Testis (tissue), 2 donors: ENCODE data around the gene RNF135.

Source experiments
- CTCF ChIP-seq, 3 experiments: fragments of 450-650 bp in 2 of 3; fragments of 200-600 bp in 1 of 3; sonication (generic) in 1 of 3; IDR thresholded peaks; one replicate each; pipeline ENCODE4 v1.5.1; 2016 to 2019; ENCODE audit warnings: antibody characterized with exemption in 3 of 3, mild to moderate bottlenecking in 2 of 3, moderate library complexity in 1 of 3
- POLR2A ChIP-seq: fragments of 450-650 bp; IDR thresholded peaks from one replicate; pipeline ENCODE4 v1.6.1; 2017; ENCODE audit warnings: antibody characterized with exemption, mild to moderate bottlenecking, moderate library complexity

- TF ChIP-seq CTCF (IDR thresholded peaks at IDR 0.05) (no peak), POLR2A (no peak)
Observed at GRCh38 chr17:30969989-30970830, 629 bp upstream of the RNF135 start.
